ENCODE results near the gene CRELD2.

DNA sequence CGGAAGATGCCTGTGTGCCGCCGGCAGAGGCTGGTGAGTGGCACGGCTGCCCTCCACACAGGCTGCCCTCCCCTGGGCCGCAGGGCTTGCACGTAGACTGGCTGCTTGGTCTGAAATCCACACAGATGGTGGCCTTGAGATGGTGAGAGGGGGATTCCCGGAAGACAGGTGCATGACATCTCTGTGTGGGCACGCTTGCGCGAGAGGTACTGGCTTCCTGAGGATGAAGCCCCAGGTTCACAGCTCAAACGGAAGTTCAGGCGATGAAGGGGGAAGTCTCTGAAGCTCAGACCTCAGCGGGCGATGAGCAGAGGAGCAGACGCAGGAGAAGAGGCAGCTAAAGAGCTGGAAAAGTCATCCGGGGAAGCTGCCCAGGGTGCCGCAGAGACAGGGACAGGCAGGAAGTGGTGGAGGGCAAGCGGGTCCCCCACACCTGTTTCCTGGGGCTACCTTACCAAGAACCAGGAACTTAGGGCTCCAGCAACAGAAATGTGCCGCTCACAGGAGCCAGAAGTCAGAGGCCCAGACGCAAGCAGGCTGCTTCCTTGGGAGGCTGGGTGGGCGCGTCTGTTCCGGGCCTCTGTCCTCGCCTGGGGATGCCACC is 7.2 kb downstream of the CRELD2 start:
- TF ChIP-seq CTCF (IDR thresholded peaks at IDR 0.05 in 4 of 5, conservative IDR thresholded peaks at IDR 0.05 in 1 of 5) (no peak), POLR2A (IDR thresholded peaks at IDR 0.05) (no peak)

All from gastrocnemius medialis (tissue), 4 donors.